ENCODE measurements around the gene CCSER1.

Gene CCSER1

GRCh38 chr4:90186229-90186628 lies 59.0 kb downstream of the CCSER1 start:
- in situ Hi-C loops (cut with MboI; ENCODE audit: low pct_unique_long_range_greater_than_20kb, low sequenced_read_pairs) = no loop called here
- no peak for DNase-seq

GRCh38 chr4:90187148-90187884 lies 60.1 kb downstream of the CCSER1 start:
- in situ Hi-C loops (cut with MboI; ENCODE audit: low pct_unique_long_range_greater_than_20kb, low sequenced_read_pairs) = no loop called here
- no peak for DNase-seq

- no peak for DNase-seq
- in situ Hi-C loops (cut with MboI; ENCODE audit: low pct_unique_long_range_greater_than_20kb, low sequenced_read_pairs) = no loop called here
Measured at GRCh38 chr4:90189178-90189577, 62.0 kb downstream of the CCSER1 start.

GRCh38 chr4:90189946-90190345 lies 62.8 kb downstream of the CCSER1 start:
- in situ Hi-C loops (cut with MboI; ENCODE audit: low pct_unique_long_range_greater_than_20kb, low sequenced_read_pairs) = no loop called here
- DNase-seq = no peak

GRCh38 chr4:90190525-90190924 lies 63.3 kb downstream of the CCSER1 start:
- in situ Hi-C loops (cut with MboI; ENCODE audit: low pct_unique_long_range_greater_than_20kb, low sequenced_read_pairs) = no loop called here
- DNase-seq = no peak

- no peak for DNase-seq
Measured at GRCh38 chr4:90198086-90198847, 71.1 kb downstream of the CCSER1 start.

GRCh38 chr4:90207887-90208454 lies 80.8 kb downstream of the CCSER1 start:
- no peak for DNase-seq
- in situ Hi-C loops (cut with MboI; ENCODE audit: low pct_unique_long_range_greater_than_20kb, low sequenced_read_pairs) = no loop called here

More at GRCh38 chr4:90198086-90198847, 71.1 kb downstream of the CCSER1 start:
- in situ Hi-C loops (cut with MboI; ENCODE audit: low pct_unique_long_range_greater_than_20kb, low sequenced_read_pairs) = no loop called here

GRCh38 chr4:90209922-90210321 lies 82.7 kb downstream of the CCSER1 start:
- in situ Hi-C loops (cut with MboI; ENCODE audit: low pct_unique_long_range_greater_than_20kb, low sequenced_read_pairs) = no loop called here
- DNase-seq = no peak

- in situ Hi-C loops (cut with MboI; ENCODE audit: low pct_unique_long_range_greater_than_20kb, low sequenced_read_pairs) = no loop called here
- no peak for DNase-seq
Measured at GRCh38 chr4:90211174-90211573, 84.0 kb downstream of the CCSER1 start.

- in situ Hi-C loops (cut with MboI; ENCODE audit: low pct_unique_long_range_greater_than_20kb, low sequenced_read_pairs) = no loop called here
- DNase-seq = no peak
Measured at GRCh38 chr4:90215286-90215685, 88.1 kb downstream of the CCSER1 start.

- in situ Hi-C loops (cut with MboI; ENCODE audit: low pct_unique_long_range_greater_than_20kb, low sequenced_read_pairs) = no loop called here
- no peak for DNase-seq
Measured at GRCh38 chr4:90219822-90220221, 92.6 kb downstream of the CCSER1 start.

- DNase-seq = no peak
- in situ Hi-C loops (cut with MboI; ENCODE audit: low pct_unique_long_range_greater_than_20kb, low sequenced_read_pairs) = no loop called here
Measured at GRCh38 chr4:90220459-90220858, 93.3 kb downstream of the CCSER1 start.

GRCh38 chr4:90226734-90227133 lies 99.5 kb downstream of the CCSER1 start:
- DNase-seq = no peak
- in situ Hi-C loops (cut with MboI; ENCODE audit: low pct_unique_long_range_greater_than_20kb, low sequenced_read_pairs) = no loop called here

GRCh38 chr4:90227177-90227576 lies 100.0 kb downstream of the CCSER1 start:
- in situ Hi-C loops (cut with MboI; ENCODE audit: low pct_unique_long_range_greater_than_20kb, low sequenced_read_pairs) = no loop called here
- DNase-seq = no peak

- in situ Hi-C loops (cut with MboI; ENCODE audit: low pct_unique_long_range_greater_than_20kb, low sequenced_read_pairs) = no loop called here
- no peak for DNase-seq
Measured at GRCh38 chr4:90234916-90235547, 107.8 kb downstream of the CCSER1 start.

GRCh38 chr4:90237751-90238530 lies 110.7 kb downstream of the CCSER1 start:
- DNase-seq = no peak
- in situ Hi-C loops (cut with MboI; ENCODE audit: low pct_unique_long_range_greater_than_20kb, low sequenced_read_pairs) = no loop called here

- in situ Hi-C loops (cut with MboI; ENCODE audit: low pct_unique_long_range_greater_than_20kb, low sequenced_read_pairs) = no loop called here
- no peak for DNase-seq
Measured at GRCh38 chr4:90240333-90240732, 113.1 kb downstream of the CCSER1 start.

- no peak for DNase-seq
- in situ Hi-C loops (cut with MboI; ENCODE audit: low pct_unique_long_range_greater_than_20kb, low sequenced_read_pairs) = no loop called here
Measured at GRCh38 chr4:90241008-90241407, 113.8 kb downstream of the CCSER1 start.

- in situ Hi-C loops (cut with MboI; ENCODE audit: low pct_unique_long_range_greater_than_20kb, low sequenced_read_pairs) = no loop called here
- DNase-seq = no peak
Measured at GRCh38 chr4:90245837-90246236, 118.6 kb downstream of the CCSER1 start.
